Globus pallidus (tissue), 1 donor: Measurements from ENCODE around the gene B4GALT1.
"Not testable (repeated sequence)": the region's sequence is repeated elsewhere in the genome, so short reads cannot be mapped to it uniquely, and the experiment has no call there.

ENCODE experiments used
- DNase-seq: peaks from one replicate; pipeline ENCODE4 v3.0.0-alpha.2; 2015; ENCODE audit warnings: low spot score

B4GALT1 gene

GRCh38 chr9:33161589-33162132 is 5.5 kb downstream of the B4GALT1 start:
- DNase-seq, result no peak

DNA sequence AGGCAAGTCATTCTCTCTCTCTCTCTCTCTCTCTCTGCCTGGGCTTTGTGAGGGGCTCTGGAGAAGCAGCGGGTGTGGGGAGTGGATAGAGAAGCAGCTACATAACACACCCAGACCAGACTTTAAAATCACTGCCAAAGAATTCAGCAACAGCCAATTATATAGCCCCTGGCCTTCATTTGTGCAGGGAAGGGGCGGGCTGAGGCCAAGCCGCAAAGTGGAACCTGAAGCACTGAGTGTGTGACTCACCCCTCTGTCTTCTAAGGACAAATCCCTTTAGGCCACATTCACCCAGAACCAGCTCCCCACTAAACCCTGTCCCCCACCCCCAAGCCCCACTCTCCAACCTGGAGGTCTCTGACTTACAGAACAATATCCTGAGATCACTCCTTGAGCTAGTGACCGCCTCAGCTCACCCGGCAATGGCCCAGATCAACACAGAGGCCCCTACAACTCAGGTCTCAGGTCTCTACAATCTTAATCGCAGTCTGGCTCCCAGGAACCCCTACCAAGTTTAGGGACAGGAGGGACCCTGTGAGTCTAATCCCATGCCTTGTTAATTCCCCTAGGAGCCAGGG is 6.0 kb downstream of the B4GALT1 start:
- no peak for DNase-seq

- not testable (repeated sequence) for DNase-seq
These were observed 6.7 kb downstream of the B4GALT1 start for GRCh38 chr9:33160446-33160845.

GRCh38 chr9:33159777-33160127 is 7.4 kb downstream of the B4GALT1 start:
- DNase-seq, result peak; percentile 69

DNA sequence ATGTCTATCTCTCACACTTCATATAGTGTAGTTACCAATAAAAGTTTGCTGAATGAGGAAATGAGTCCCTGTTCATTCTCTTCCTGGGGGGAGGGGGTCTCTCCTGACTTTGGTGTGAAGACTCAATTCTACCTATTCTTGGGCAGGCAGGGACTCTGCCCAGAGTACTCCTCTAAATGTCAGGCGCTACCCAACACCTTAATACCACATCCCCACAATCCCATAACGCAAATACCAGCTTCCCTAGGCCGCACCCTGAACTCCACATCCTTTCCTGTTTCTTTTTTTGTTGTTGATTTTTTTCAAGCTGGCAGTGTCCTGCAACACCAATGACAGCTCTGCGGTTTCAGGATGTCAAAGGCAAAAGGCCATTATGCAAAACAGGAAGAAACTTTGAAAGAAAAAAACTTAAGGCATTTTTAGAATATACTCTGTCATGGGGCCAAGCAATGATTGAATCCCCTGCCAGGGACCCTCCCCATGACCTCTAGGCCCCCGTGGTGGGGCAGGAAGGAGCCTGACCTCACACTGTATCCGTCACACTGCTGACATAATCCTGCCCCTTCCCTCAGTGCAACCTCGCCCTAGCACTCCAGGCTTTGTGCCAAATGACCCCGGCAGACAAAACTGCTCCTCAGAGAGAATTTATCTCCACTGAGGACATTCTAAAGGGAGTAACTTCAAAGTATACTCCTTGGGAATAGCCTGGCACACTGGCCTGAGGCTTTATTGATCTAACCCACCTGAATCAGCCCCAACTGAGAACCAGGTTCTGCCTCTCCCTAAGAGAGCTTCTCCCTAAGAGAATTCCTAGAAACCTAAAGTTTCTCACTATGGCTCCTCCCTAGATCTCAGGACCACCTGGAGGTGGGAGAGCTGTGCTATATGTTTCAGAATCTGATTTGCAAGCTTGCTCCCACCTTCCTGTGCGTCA is 8.0 kb downstream of the B4GALT1 start:
- no peak for DNase-seq

DNA sequence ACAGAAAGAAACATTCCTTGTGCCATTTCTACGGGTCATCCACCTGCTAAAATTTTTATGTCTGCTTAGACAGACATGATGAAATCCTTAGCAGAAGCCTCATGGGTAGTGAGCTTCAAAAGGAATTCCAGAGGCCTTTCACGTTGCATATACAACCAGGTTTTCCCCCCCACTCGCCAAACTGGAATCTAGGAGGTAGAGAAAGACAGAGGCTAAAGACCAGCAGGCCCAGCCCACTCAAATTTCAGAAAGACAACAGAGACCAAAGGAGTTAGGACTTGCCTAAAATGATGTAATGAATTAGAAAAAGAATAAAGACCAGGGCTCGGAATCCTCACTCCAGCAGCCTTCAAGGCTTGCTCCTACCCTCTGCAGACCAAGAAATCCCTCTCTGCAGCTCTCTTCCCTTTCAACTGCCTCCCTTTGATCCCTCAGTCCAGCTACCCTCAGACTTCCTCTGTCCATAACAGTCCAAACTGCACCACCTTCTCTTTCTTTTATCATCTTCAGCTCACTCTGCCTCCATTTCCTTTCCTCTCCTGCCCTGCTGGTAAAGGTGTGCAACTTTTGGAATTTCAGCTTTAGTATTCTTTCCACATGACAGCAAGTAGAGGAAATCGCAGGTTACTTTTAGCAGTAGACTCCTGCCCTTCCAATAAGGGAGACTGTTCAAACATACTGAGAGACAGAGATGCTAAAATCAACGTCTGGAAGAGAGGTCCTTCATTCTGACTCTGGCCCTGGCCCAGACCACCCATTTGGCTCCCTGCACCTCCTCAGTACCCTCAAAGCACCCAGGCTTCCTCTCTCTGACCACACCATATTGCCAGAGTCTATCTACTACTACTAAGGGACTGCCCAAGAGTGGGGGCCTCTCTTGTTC is 8.9 kb downstream of the B4GALT1 start:
- no peak for DNase-seq

- no peak for DNase-seq
These were observed 11.7 kb downstream of the B4GALT1 start for GRCh38 chr9:33155393-33155792.

GRCh38 chr9:33154371-33154770 is 12.8 kb downstream of the B4GALT1 start:
- no peak for DNase-seq

GRCh38 chr9:33153666-33154065 is 13.5 kb downstream of the B4GALT1 start:
- DNase-seq, result no peak

DNA sequence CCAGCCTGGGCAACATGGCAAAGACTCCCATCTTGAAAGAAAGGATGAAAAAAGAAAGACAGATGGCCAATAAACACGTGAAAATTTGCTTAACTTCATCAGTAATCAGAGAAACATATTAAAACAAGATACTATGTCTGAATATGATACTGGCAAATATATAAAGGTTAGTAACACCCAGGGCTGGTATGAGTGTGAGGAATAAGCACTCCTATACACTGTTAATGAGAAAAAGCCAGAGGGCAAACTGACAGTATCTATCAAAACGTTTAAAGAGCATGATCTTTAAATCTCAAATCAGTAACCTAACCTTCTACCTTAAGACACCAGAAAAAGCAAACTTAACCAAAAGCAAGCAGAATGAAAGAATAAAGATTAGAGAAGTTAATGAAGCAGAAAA is 14.1 kb downstream of the B4GALT1 start:
- DNase-seq, result no peak

DNA sequence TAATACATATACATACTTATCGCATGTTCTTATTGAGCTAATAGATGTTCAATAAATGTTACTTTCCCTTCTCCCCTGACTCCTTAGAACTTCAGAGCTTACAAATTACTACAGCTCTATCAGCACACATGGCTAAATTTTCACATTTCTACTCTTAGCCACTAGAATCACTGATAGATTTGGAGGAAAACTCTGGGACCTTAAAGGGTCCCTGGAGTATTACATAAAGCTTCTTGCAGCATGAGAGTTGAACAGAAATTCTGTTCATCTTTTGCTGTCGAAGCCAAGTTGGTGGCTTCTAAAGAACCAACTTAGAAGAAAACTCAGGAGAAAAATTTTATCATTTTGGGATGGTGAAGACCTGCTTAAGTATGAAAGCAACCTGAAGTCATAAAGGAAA is 15.5 kb downstream of the B4GALT1 start:
- no peak for DNase-seq

DNA sequence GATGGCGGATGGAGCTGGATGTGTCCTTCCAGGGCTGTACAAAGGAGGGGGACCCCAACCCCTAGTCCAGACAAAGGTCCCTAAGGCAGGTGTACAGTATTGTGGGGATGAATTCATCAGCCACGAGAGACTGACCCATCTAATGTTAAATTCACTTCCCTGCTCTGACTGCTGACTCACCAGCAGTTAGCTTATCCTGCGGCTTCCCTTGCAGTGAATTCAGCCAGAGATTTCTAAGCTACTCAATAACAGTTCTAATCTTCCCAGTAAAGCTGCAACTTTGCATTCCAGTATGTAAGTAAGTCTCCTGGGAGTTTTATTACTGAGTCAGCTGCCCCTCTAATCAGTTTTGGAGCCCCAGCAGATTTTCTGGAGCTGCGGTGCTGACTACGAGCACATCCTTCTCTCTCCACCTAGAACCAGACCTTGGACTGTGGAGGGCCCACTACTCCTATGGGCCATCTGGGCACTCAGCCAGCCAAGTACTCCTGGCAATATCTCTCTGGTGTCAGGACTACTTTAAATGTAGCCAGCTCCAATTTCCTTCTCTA is 16.1 kb downstream of the B4GALT1 start:
- no peak for DNase-seq

DNA sequence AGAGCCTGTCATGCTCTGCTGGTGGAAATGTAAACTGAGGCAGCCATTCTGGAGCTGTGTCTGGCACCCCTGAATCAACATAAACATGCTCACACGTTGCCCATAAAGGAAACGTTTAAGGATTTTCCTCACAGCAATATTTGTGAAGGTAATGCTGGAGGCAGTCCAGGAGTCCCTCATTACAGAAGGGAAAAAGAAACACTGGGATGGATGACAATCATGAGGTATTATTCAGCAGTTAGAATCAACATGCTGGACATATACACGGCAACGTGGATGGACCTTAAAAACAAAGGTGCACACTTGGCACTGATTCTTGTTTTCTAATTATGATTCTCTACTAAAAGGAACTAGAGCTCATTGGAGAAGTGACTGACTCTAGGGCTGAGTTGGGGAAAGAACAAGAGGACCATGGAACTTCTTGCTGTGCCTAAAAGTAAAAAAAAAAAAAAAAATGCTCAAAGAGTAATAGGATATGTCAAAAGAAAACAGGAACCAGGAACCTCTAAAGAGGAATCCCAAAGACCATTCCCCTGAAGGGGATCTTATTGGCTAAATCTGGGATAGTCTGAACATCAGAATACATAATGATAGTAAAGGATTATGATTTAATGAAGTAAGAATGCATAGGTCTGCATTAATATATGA is 18.6 kb downstream of the B4GALT1 start:
- no peak for DNase-seq

- DNase-seq, result no peak
These were observed 19.5 kb downstream of the B4GALT1 start for GRCh38 chr9:33147416-33148169.

DNA sequence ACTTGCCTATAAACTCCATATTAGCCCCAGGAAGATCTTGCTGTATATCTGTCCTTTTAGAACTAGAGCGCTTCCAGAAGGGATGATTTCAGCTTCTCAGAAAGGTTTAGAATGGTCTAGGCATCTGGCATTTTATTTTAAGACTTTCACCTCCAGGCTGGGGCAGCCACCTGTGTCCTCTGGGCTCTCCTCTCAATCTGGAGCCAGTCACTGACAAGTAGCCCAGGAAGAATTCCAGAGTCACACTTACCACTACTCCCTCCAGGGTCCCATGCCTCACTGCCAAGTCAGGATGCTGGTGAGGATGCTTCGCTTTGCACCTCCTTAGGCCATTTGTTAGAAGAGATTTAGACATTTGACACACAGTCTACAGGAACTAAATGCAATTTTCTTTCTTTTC is 20.8 kb downstream of the B4GALT1 start:
- DNase-seq, result no peak

GRCh38 chr9:33144551-33144950 is 22.6 kb downstream of the B4GALT1 start:
- no peak for DNase-seq

DNA sequence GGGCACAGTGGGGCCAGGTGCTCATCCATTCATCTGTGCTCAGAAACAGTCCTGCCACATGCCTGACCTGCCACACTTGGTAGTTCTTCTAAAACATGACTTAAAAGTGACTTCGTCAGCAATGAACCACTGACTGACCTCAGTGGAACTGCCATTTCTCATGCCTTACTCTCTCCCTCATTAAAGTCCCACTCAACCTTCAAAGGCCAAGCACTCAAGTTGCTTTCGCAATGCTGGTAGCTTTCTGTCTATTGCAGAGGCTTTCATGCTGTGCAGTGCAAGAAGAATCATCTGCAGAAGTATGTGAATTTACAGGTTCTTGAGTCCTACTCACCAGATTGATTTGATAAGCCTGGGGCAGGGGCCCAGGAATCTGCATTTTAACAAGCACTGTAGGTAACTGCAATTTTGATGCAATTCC is 23.9 kb downstream of the B4GALT1 start:
- DNase-seq, result no peak

GRCh38 chr9:33142535-33142934 is 24.6 kb downstream of the B4GALT1 start:
- no peak for DNase-seq

- no peak for DNase-seq
These were observed 26.5 kb downstream of the B4GALT1 start for GRCh38 chr9:33140401-33141360.
